Measurements from ENCODE around the gene DCAF6.

DNA sequence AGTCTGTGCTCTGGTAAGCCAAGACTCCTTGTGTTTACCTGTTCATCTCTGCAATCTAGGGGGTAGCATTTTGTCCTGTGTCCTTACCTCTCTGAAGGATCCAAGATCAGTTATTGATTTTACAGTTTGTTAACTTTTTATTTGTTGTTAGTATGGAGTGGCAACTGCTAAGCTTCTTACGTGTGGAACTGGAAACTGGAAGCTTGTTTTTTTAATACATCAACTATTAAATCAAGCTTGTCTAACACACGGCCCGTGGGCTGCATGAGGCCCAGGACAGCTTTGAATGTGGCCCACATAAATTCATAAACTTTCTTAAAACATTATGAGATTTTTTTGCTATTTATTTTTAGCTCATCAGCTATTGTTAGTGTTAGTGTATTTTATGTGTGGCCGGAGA lies 29.6 kb downstream of the DCAF6 start:
- TF ChIP-seq CTCF (IDR thresholded peaks at IDR 0.05) = no peak
- no peak for TF ChIP-seq ZFX (IDR thresholded peaks at IDR 0.05; ENCODE audit: borderline replicate concordance)
